GM12878 (cell line): Measurements from ENCODE around the gene EHHADH.

Source experiments
- BHLHE40 ChIP-seq, 2 experiments: fragments of 450-650 bp in 1 of 2; IDR thresholded peaks; 2 replicates each; pipeline ENCODE4 v1.6.1; 2011 to 2017; ENCODE audit warnings: low read depth in 2 of 2, borderline replicate concordance in 1 of 2, improper control_type of control experiment in 1 of 2, low read length in 1 of 2, mild to moderate bottlenecking in 1 of 2
- CTCF ChIP-seq, 3 experiments: IDR thresholded peaks in 2 of 3; conservative IDR thresholded peaks in 1 of 3; 2 replicates each; pipeline ENCODE4 v1.5.1; 2011; ENCODE audit warnings: low read depth in 3 of 3, low read length in 3 of 3, mild to moderate bottlenecking in 3 of 3, control low read depth in 2 of 3, moderate library complexity in 2 of 3, inconsistent platforms in 1 of 3, mixed read lengths in 1 of 3; ENCODE audit not compliant: control insufficient read depth in 2 of 3, insufficient read depth in 1 of 3; ENCODE audit errors: extremely low read depth in 1 of 3
- E2F4 ChIP-seq: IDR thresholded peaks from 2 replicates; pipeline ENCODE4 v1.6.1; 2012; ENCODE audit warnings: low read depth, low read length, improper control_type of control experiment
- EP300 ChIP-seq, 2 experiments: fragments of 150-350 bp in 1 of 2; IDR thresholded peaks; 2 replicates each; pipeline ENCODE4 v1.6.1; 2011 to 2012; ENCODE audit warnings: low read depth in 2 of 2, low read length in 2 of 2, borderline replicate concordance in 1 of 2, improper control_type of control experiment in 1 of 2, inconsistent platforms in 1 of 2; ENCODE audit not compliant: control insufficient read depth in 1 of 2
- RAD21 ChIP-seq: IDR thresholded peaks from 2 replicates; pipeline ENCODE4 v1.6.1; 2011; ENCODE audit warnings: mild to moderate bottlenecking, low read depth, low read length, moderate library complexity; ENCODE audit not compliant: insufficient read depth
- SRF ChIP-seq, 2 experiments: IDR thresholded peaks; 2 replicates each; pipeline ENCODE4 v1.6.1; 2011; ENCODE audit warnings: low read depth in 2 of 2, low read length in 2 of 2, mild to moderate bottlenecking in 1 of 2, moderate library complexity in 1 of 2
- ZBED1 ChIP-seq: IDR thresholded peaks from 2 replicates; pipeline ENCODE4 v1.6.1; 2016; ENCODE audit warnings: borderline replicate concordance
- TF ChIP-seq, protein P1 (sequence below): IDR thresholded peaks from 2 replicates; pipeline ENCODE4 v1.6.1; 2012; ENCODE audit warnings: mild to moderate bottlenecking, low read depth, low read length

GRCh38 chr3:185297867-185298266 lies 44.0 kb upstream of the EHHADH start:
- TF ChIP-seq CTCF (IDR thresholded peaks at IDR 0.05 in 2 of 3, conservative IDR thresholded peaks at IDR 0.05 in 1 of 3; ENCODE audit: control insufficient read depth in 2 of 3, extremely low read depth in 1 of 3, insufficient read depth in 1 of 3, low read depth in 3 of 3, low read length in 3 of 3), result no peak
- TF ChIP-seq EP300 (IDR thresholded peaks at IDR 0.05; ENCODE audit: borderline replicate concordance in 1 of 2, control insufficient read depth in 1 of 2, low read depth in 2 of 2, low read length in 2 of 2), result no peak
- no peak for TF ChIP-seq ZBED1
- TF ChIP-seq, protein P1, sequence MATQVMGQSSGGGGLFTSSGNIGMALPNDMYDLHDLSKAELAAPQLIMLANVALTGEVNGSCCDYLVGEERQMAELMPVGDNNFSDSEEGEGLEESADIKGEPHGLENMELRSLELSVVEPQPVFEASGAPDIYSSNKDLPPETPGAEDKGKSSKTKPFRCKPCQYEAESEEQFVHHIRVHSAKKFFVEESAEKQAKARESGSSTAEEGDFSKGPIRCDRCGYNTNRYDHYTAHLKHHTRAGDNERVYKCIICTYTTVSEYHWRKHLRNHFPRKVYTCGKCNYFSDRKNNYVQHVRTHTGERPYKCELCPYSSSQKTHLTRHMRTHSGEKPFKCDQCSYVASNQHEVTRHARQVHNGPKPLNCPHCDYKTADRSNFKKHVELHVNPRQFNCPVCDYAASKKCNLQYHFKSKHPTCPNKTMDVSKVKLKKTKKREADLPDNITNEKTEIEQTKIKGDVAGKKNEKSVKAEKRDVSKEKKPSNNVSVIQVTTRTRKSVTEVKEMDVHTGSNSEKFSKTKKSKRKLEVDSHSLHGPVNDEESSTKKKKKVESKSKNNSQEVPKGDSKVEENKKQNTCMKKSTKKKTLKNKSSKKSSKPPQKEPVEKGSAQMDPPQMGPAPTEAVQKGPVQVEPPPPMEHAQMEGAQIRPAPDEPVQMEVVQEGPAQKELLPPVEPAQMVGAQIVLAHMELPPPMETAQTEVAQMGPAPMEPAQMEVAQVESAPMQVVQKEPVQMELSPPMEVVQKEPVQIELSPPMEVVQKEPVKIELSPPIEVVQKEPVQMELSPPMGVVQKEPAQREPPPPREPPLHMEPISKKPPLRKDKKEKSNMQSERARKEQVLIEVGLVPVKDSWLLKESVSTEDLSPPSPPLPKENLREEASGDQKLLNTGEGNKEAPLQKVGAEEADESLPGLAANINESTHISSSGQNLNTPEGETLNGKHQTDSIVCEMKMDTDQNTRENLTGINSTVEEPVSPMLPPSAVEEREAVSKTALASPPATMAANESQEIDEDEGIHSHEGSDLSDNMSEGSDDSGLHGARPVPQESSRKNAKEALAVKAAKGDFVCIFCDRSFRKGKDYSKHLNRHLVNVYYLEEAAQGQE, result no peak
- TF ChIP-seq E2F4, result no peak
- no peak for TF ChIP-seq BHLHE40 (IDR thresholded peaks at IDR 0.05; ENCODE audit: borderline replicate concordance in 1 of 2, low read depth in 2 of 2, low read length in 1 of 2)
- no peak for TF ChIP-seq RAD21
- no peak for TF ChIP-seq SRF (IDR thresholded peaks at IDR 0.05; ENCODE audit: low read depth in 2 of 2, low read length in 2 of 2)
